GM18499 (cell line): ENCODE results near the gene MEF2C.
A peak's percentile ranks its signal among the peaks of the same experiment; 100 is the strongest.

Experiments
- ATAC-seq: cut with Tn5 transposase; IDR thresholded peaks from one replicate; pipeline ENCODE4 v1.9.1; 2021; ENCODE audit warnings: moderate number of reproducible peaks; ENCODE audit not compliant: insufficient read depth, unreplicated experiment

Gene MEF2C

DNA sequence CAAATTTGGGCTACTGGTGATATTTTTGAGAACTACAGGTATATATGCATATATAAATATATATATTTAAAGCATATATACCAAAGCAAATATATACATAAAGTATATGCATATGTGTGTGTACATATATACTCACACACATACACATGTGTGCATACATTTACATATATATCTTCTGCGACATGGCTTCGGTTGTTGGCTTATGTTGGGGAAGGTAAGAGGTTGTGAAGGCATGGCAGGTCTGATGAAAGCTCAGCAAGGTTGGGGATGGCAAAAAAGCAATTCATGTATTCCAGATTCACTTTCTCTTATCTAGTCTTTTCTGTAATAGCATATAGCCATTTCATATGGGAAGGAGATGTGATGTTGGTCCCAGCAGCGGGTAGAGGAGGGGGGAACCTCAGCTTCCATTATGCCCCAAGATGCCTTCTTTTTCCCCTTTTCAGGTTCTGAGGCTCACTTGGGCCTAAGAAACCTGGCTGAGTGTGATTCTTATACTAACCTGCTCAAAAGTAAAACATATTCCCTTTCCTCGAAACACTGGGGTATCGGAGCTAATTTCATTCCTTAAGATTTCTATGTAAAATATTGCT, 201.7 kb downstream of the MEF2C start:
- no peak for ATAC-seq

- peak; percentile 53 for ATAC-seq
These were observed 202.5 kb downstream of the MEF2C start for GRCh38 chr5:88680253-88681132.

- ATAC-seq, result no peak
These were observed 203.3 kb downstream of the MEF2C start for GRCh38 chr5:88679638-88680037.

GRCh38 chr5:88678770-88679381, 204.1 kb downstream of the MEF2C start:
- ATAC-seq, result no peak

GRCh38 chr5:88677943-88678769, 204.8 kb downstream of the MEF2C start:
- no peak for ATAC-seq

GRCh38 chr5:88677376-88677895, 205.5 kb downstream of the MEF2C start:
- ATAC-seq, result no peak

GRCh38 chr5:88676637-88677375, 206.2 kb downstream of the MEF2C start:
- no peak for ATAC-seq

DNA sequence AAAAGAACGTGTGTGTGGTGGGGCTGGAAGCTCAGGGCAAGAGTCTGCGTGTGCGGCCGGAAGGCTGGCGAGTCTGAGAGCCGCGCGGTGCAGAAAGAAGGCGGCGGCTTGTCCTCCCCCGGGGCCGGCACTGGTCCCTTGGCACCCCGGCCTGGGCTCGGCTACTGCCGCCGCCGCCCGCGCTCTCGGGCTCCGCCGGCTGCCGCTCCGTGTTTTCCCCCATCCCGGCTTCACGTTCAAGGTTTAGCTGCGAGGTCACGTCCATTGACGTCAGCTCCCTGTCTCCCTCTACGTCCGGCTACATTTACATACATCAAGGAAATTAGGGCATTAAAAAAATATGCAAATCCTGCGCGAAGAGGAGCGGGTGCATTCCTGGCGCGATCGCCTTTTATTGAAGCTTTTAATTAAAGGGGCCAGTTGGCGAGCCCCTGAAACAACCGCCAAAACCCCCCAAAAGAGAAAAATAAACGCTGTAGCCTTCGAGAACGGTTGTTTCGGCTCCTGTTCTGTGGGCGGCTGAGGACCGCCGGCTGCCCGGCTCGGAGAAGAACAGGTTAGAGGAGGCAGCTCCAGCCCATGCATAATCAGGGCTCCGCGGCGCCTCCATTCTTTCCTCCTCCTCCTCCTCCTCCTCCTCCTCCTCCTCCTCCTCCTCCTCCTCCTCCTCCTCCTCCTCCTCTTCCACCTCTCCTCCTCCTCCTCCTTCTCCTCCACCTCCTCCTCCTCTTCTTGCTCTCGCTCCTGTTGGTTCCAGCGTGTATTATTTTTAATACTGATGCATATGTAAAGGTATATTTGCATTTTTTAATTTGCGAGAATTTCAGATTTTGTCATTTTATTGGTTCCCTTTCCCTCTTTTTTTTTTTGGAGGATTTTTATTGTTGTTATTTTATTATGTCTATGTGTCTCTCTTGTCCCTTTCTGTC, 207.0 kb downstream of the MEF2C start:
- ATAC-seq, result no peak

DNA sequence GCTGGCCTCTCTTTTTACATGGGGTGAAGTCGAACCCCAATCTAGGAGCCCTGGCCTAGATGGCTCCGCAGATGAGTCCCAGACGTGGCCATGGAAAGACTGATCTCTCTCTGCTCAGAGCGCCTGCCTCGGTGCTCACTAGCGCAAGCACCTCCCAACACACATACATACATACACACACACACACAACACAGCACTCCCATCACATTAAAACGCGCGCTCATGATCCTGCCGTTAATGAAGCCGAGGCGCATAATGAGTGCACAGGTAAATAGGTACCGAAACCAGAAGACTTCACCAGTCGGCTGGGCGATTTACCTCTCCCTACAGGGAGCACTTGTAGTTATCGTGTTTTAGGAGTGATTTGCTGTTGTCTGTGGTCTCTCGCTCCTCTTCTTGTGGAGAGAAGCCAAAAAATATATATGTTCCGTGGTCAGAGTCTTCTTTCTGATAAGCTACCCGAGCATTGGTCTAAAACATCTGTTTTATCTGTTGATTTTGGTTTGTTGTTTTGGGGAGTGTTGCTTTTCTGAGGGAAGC, 207.7 kb downstream of the MEF2C start:
- ATAC-seq, result peak; percentile 18

DNA sequence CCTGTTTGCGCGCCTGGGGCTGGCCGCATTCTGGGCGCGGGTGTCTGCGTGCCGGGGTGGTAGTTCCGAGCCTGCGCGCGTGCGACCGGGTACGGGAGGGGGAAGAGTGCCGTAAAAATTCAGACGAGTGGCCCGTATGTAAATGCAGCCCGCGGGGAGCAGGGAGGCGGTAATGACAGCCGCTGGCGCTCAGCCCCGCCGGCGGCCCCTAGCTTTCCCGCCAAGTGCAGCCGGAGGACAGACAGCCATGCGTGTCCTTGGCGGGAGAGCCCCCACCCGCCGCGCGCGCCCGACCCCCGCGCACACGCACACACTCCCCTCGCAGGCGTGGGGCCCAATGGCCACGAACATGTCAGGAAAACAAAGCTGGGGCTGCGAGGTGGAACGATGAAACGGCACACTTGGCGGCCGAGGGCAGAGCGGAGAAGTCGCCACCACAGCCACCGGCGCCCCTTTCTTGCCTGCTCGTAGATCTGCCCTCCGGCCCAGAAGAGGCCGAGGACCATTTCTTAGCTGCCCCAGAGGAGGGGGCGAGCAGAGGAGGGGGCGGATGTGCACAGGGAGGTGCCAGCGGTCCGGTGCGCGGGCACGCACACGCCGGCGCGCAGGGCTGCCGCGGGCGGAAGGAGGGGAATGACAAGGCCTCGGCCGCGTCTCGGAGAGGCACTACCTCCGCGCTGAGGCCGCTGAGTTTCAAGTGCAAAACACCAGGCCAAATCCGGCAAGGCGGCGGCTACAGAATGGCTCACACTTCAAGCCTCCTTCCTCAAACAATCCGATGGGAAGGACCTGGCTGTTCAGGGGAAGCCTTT, 208.4 kb downstream of the MEF2C start:
- ATAC-seq, result peak; percentile 34

DNA sequence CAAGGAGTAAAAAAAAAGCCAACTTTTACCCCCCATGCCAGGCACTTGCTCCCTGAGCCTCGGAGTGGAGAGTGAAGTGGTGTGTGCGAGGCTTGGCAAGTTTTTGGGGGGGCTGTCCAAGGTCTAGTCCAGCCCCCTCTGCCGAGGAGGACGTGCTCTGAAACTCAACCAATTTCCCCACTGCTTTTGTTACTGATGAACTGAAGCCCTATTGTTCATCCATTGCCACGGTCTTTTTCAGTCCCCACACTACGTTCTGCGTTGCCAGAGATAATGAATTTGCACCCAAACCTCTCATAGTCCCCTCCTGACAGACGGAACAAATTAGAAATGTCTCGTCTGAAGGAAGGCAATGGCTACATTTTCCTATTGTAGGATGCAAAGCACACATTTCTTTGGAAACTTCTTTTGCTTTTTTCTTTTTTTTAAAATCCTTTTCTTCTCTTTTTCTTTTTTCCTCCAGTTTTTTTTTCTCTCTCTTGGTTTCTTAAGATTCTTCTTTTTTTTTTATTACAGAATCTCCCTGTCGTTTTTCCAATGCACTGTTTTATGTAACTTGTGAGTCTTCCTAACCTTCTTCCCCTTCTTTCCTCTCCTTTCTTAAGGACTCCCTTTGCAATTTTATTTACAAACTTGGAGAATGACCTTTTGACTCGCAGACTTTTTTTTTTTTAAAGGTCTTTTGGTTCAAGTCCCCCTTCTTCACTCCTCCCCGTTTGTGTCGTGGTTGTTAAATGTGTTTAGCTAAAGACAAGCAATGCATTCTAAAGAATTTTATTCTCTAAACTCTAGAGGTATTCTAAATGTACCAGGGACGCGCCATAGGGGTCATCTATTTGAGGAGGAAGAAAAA, 209.5 kb downstream of the MEF2C start:
- no peak for ATAC-seq

DNA sequence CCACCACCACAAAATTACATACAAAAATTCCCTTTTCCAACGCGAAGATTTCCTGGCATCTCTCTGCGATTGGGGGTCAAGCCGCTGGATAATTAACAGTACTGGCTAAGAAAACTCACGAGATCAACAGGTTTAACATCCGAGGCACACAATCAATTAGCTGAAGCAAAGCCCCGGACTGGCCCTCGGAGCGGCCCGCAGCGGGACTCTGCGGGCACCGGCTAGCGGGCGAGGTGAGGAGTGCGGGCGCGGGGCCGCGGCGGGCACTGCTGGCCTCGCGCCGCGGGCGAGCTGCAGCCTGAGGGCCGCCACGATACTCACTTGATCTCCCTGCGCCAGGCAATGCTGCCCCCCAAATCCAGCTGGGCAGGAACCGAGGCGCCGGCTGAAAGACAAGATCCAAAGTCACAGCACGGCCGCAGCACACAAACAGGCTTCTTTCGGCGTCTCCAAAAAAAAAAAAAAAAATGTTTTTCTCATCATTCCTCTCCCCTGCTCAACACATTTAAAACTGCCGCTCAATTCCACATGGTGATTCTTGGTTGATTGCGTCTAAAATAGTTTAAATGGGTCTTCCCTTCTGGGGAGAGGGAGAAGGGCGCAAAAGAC, 210.2 kb downstream of the MEF2C start:
- no peak for ATAC-seq

DNA sequence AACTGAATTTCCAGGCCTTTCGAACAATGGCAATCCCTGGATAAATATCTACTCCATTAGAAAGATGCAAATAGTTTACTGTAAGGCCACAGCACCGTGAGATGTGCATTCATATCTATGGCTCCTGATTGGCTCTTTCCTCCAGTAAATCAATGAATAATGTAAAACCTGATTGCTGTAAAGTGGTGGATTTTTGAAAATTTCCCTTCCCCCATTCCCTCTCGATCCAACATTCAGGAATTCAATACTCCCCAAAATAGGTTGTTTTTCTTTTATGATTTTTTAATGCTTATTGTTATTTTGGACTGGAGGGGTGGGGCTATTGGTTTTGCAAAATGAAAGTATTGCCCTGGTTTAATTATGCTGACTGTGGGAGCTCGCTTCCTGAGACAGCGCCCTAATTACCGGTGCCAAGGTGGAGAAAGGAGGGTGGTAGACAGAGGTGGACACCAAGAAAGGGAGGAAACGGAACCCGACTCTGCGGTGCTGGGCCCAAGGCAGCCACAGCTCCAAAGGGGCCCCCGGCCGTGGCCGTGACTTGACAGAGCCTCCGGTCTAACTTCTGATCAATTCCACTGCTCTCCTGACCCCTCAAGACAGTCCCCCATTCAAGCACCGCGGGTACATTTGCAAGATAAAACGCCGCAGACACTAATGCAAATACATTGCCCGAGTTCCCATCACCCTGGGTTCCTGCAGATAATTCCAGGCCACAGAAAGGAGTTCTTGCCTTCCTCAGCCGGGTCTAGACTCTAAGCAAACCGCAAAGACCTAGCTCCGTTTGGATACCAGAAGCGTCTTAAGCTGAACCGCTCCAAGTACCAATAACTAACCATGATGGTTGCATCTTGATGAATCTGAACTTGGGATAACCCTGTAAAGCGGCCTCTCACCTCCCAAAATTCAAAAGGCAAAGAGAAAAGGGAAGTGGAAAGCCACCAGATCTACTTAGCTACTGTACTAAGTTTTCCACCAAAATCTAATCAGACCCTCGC, 211.2 kb downstream of the MEF2C start:
- ATAC-seq, result no peak

- no peak for ATAC-seq
These were observed 211.9 kb downstream of the MEF2C start for GRCh38 chr5:88671106-88671504.

GRCh38 chr5:88670461-88670860, 212.5 kb downstream of the MEF2C start:
- no peak for ATAC-seq
